Pons (tissue), 1 donor: ENCODE results near the gene MEGF6.

Experiments used
- DNase-seq: peaks from one replicate; pipeline ENCODE4 v3.0.0-alpha.2; 2016; ENCODE audit warnings: low spot score

The MEGF6 gene

GRCh38 chr1:3440300-3440681 is 171.0 kb downstream of the MEGF6 start:
- DNase-seq = no peak
